Fibroblast of villous mesenchyme (primary cell): ENCODE measurements around the gene SLIT3. TPM values are rescaled to one million over a fixed set of nuclear protein-coding genes. Genes with fewer than 3 reads are reported as not detected.
"Not testable (repeated sequence)": the region's sequence is repeated elsewhere in the genome, so short reads cannot be mapped to it uniquely, and the experiment has no call there.

Experiments used
- DNase-seq: peaks from one replicate; pipeline ENCODE4 v3.0.0-alpha.2; 2010; ENCODE audit warnings: low read depth
- H3K4me3 ChIP-seq: 2 replicates; pipeline ENCODE4 v1.5.1; 2011; ENCODE audit warnings: low read depth, mild to moderate bottlenecking, low read length
- total RNA-seq: library from RNA; depleted of rRNA; stranded (reverse); fragments of >200 nt; gene quantifications from 2 replicates; pipeline ENCODE4 v1.2.3, GENCODE V29; 2012
- TF ChIP-seq, protein P1 (sequence below): IDR thresholded peaks from 2 replicates; pipeline ENCODE4 v1.5.1; 2012; ENCODE audit warnings: low read depth, mild to moderate bottlenecking, low read length; ENCODE audit not compliant: insufficient read depth

SLIT3 gene
- total RNA-seq, 1 donor = under 0.01 TPM

DNA sequence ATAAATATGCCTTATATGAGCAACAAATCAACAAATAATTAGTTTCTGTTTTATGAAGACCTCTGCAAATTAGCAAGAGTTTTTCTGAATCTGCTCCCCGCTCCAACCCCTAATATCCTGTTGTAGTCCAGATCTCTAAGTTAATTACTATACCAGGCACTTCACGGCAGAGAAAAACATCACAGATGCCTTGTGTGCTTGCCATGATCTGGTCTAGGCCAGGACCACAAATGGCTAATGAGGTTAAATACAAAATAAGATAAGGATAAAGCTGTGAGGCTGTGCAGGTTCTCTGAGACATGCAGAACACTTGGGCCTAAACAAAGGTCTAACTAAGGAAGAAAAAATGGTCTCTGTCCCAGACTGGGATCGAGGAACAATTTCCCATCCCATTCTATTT lies 150.8 kb downstream of the SLIT3 start:
- DNase-seq = no peak
- TF ChIP-seq, protein P1, sequence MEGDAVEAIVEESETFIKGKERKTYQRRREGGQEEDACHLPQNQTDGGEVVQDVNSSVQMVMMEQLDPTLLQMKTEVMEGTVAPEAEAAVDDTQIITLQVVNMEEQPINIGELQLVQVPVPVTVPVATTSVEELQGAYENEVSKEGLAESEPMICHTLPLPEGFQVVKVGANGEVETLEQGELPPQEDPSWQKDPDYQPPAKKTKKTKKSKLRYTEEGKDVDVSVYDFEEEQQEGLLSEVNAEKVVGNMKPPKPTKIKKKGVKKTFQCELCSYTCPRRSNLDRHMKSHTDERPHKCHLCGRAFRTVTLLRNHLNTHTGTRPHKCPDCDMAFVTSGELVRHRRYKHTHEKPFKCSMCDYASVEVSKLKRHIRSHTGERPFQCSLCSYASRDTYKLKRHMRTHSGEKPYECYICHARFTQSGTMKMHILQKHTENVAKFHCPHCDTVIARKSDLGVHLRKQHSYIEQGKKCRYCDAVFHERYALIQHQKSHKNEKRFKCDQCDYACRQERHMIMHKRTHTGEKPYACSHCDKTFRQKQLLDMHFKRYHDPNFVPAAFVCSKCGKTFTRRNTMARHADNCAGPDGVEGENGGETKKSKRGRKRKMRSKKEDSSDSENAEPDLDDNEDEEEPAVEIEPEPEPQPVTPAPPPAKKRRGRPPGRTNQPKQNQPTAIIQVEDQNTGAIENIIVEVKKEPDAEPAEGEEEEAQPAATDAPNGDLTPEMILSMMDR = no peak

DNA sequence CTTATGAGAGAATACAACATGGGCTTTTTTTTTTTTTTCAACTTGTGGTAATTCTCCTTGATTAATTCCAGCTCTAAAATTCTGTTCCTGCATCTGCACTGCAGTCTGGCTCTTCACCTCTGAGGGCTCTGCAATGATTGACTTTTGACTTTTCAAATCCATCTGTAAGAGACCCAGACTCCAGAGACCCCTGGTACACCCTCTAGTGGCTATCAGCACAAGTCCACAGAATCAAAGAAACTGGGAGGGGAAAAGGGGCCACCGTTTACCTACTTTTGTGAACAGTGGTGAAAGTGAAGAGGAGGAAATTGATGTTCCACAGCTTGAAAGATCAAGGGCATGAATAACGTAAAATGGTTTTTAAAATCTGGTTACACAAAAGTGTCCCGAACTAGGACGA lies 151.6 kb downstream of the SLIT3 start:
- TF ChIP-seq, protein P1 = peak; percentile 10
- H3K4me3 ChIP-seq = no peak overlapping the region
- no peak for DNase-seq

More for the DNA sequence above, 150.8 kb downstream of the SLIT3 start:
- H3K4me3 ChIP-seq = no peak overlapping the region

DNA sequence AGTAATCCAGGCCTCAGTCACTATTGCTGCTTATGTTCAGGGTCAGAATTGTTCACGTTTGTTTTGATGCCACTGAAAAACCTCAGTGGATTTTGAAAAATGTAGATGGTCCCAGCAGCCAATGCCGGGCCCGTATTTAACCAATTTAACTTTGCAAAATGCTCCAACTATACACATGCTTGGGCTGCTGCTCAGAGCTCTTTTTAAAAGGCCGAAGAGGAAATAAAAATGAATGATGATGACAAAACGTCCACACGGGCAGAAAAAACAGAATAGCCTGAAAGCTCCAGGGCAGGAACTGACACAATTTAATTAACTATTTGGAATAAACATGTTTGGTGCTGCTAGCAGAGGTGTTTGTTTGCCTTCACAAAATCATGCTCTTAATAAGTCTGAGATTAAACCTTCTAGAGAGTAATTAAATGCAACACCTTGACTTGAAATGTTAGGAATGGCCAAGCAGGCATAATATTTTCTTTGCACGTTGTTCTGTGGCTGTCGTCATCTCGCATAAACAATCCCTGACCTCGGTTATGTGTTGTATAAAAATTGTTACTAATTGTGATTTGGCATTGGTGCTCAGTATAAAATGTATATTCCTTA lies 152.7 kb downstream of the SLIT3 start:
- peak; percentile 10 for DNase-seq
- no peak overlapping the region for H3K4me3 ChIP-seq
- TF ChIP-seq, protein P1 = no peak

DNA sequence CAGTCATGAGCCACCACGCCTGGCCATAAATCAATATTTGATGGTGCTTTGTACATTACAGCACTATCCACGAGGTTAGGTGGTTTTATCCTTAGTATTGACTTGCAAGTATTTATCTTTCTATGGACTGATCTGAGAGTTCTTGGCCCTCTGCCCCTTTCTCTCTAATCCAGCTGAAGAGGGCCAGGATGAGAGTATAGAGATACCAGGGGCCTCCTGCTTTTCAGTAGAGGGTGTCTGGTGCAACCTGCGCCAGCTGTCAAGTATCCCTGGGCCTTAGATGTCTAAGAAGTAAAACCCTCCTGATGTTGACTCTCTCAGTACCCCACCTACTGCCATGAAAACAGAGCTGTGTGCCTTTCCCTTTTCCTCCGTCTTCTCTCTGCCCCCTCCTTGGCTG lies 153.4 kb downstream of the SLIT3 start:
- no peak overlapping the region for H3K4me3 ChIP-seq
- TF ChIP-seq, protein P1 = no peak
- no peak for DNase-seq

DNA sequence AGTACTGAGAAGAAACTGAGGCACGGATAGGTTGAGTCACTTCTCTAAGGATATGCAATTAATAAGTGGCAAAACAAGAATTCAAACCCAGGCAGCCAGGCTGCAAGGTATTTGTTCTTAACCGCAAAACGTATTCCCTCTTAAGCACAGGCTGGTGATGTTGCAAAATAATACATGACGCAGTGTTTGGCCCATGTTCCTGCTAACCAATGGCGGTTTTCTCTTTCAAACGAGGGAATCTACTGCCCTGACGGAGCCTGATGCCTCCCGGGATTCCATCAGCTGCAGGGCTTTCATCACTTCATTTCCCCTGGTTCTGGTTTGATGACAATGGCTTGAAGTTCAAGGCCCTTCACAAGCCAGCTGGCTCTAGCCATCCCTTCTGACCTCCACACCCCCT lies 154.8 kb downstream of the SLIT3 start:
- TF ChIP-seq, protein P1 = no peak
- H3K4me3 ChIP-seq = no peak overlapping the region
- DNase-seq = peak; percentile 3

DNA sequence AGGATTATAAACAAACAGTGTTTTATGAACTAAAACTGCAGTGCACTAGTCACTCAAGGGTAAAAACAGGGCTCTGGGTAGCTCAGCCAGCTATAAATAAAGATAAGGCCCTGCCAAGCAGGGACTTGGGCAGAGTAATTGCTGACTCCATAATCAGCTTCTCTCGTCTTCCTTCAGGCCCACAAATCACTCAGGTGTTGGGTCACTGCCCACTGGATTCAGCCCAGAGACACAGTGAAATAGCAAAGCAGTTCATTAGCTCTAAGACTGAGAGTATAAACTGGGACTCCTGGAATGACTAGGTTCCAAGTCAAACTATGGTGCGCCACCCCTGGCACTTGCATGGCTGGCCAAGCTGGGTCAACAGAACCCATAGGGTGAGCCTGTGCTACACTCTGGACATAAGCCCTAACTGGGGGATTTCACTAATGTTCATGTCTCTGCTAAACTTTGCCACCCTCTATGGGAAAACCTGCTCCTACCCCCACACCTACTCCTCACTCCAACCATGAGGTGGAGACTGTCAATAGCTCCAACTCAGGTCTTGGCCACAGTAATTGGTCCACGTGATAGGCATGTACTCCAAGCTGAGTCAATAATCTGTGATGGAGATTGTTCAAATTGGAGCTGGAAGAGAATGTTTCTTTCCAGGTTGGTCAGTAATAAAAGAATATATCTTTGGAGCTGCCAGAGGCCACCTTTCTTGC lies 158.5 kb downstream of the SLIT3 start:
- H3K4me3 ChIP-seq = no peak overlapping the region
- no peak for DNase-seq
- TF ChIP-seq, protein P1 = no peak

DNA sequence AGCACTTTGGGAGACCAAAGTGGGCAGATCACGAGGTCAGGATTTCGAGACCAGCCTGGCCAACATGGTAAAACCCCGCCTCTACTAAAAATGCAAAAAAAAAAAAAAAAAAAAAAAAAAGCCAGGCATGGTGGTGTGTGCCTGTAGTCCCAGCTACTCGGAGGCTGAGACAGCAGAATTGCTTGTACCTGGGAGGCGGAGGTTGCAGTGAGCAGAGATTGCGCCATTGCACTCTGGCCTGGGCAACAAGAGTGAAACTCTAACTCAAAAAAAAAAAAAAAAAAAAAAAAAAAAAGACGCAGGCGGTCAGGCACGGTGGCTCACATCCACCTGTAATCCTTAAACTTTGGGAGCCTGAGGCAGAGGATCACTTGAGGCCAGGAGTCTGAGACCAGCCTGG lies 160.7 kb downstream of the SLIT3 start:
- not testable (repeated sequence) for H3K4me3 ChIP-seq, DNase-seq
